Measurements from ENCODE around the gene AQP6.

The AQP6 gene

GRCh38 chr12:50026691-50027090, 53.9 kb downstream of the AQP6 start:
- H3K9ac ChIP-seq (ENCODE audit: low read length): no peak overlapping the region
- no peak overlapping the region for H3K4me3 ChIP-seq (ENCODE audit: low read length)
- H3K4me1 ChIP-seq (ENCODE audit: control insufficient read depth, insufficient read depth, low read length): peaks cover 2% of the 10 kb centered on the region
- no peaks in the 10 kb centered on the region for H3K27me3 ChIP-seq (ENCODE audit: control insufficient read depth, insufficient read depth, low read length)
- no peaks in the 10 kb centered on the region for H3K36me3 ChIP-seq (ENCODE audit: control insufficient read depth, insufficient read depth, low read length)
- H3K27ac ChIP-seq (ENCODE audit: low read depth, low read length): no peak overlapping the region
